HG02678 (cell line): ENCODE data around the gene TRAFD1.

Experiments used
- ATAC-seq: cut with Tn5 transposase; IDR thresholded peaks from one replicate; pipeline ENCODE4 v1.9.1; 2021; ENCODE audit warnings: mild to moderate bottlenecking, moderate library complexity; ENCODE audit not compliant: unreplicated experiment

The TRAFD1 gene

GRCh38 chr12:112112409-112113133 lies 12.8 kb upstream of the TRAFD1 start:
- ATAC-seq: no peak

GRCh38 chr12:112115259-112116045 lies 9.9 kb upstream of the TRAFD1 start:
- no peak for ATAC-seq

DNA sequence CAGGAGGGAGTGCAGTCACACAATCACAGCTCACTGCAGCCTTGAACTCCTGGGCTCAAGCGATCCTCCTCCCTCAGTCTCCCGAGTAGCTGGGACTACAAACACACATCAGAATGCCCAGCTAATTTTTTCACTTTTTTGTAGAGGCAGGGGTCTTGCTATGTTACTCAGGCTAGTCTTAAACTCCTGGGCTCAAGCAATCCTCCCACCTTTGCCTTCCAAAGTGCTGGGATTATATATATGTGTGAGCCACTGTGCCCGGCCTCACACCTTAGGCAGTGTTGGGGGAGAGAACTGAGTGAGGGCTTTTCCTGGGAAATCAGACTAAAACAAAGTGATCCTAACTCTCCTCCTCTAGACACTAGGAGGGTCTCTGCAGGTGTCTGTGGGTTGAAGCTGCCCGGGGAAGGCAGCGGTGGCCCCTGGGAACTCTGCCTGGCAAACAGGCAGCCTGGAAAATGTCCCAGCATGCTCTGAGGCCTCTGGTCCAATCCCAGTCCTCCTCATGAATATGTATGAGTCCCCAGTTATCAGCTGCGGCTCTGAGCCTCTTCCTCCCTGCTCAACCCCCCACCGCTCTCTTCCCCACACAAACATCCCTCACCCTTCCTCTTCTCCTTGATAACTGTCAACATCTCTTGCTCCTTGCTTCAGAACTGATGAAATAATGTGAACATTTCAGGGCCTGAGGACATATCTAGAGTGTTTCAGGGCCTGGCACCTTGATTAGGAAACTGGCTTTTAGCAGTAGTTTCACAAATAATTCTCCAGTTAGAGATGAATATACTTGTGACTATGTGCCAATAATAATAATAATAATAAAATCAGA lies 8.9 kb upstream of the TRAFD1 start:
- ATAC-seq: no peak

GRCh38 chr12:112117685-112118084 lies 7.7 kb upstream of the TRAFD1 start:
- no peak for ATAC-seq

- no peak for ATAC-seq
These were observed 3.4 kb upstream of the TRAFD1 start for GRCh38 chr12:112121780-112122565.

- no peak for ATAC-seq
These were observed 2.3 kb upstream of the TRAFD1 start for GRCh38 chr12:112122823-112123690.

- no peak for ATAC-seq
These were observed 476 bp upstream of the TRAFD1 start for GRCh38 chr12:112124918-112125249.

- no peak for ATAC-seq
These were observed 659 bp downstream of the TRAFD1 start for GRCh38 chr12:112126000-112126438.

GRCh38 chr12:112126911-112127310 lies 1.6 kb downstream of the TRAFD1 start:
- no peak for ATAC-seq

DNA sequence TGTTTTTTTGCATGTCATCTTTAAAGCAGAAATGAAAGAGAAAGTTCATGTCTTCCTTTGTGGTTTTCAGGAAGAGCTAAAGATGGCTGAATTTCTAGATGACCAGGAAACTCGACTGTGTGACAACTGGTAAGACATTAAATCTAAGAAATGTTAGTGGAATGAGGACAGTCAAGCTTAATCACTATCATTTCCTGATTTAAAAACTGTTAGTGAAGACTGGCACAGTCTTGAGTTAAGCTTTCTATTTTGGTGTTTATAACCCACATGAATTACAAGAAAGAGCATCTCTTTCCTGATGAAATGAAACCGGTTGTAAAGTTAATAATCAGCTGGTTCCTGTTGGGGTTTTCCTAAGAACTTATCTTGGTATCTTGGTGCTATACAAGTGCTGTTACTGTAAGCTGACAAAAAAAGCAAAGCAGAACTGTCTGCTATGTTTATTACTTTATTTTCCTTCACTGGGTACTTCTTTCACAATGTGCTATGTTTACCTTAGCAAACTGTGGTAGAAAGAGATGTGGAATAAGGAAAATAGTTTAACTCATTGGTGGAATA lies 5.2 kb downstream of the TRAFD1 start:
- peak; percentile 54 for ATAC-seq

- ATAC-seq: no peak
These were observed 6.3 kb downstream of the TRAFD1 start for GRCh38 chr12:112131686-112132085.

DNA sequence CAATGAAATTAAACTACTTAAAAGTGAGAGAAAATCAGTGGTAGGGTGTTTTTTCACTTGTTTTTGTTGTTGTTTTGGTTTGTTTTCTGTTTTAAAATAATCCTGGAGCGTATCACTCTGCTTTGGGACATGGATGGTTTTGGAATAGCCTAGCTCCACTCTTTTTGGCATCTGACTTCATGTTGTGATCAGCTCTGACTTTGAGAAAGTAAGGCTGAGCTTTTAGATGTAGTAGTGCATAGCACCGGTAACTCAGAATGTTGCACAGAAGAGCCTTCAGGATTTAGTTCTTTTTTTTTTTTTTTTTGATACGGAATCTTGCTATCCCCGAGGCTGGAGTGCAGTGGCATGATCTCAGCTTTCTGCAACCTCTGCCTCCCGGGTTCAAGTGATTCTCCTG lies 8.1 kb downstream of the TRAFD1 start:
- ATAC-seq: no peak

GRCh38 chr12:112134731-112135130 lies 9.4 kb downstream of the TRAFD1 start:
- no peak for ATAC-seq

DNA sequence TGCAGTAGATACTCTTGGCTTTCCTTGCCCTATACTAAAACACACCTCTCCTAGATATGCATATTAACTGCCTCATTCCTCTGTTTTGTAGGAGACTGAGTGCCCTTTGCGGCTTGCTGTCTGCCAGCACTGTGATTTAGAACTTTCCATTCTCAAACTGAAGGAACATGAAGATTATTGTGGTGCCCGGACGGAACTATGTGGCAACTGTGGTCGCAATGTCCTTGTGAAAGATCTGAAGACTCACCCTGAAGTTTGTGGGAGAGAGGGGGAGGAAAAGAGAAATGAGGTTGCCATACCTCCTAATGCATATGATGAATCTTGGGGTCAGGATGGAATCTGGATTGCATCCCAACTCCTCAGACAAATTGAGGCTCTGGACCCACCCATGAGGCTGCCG lies 15.4 kb downstream of the TRAFD1 start:
- ATAC-seq: no peak

DNA sequence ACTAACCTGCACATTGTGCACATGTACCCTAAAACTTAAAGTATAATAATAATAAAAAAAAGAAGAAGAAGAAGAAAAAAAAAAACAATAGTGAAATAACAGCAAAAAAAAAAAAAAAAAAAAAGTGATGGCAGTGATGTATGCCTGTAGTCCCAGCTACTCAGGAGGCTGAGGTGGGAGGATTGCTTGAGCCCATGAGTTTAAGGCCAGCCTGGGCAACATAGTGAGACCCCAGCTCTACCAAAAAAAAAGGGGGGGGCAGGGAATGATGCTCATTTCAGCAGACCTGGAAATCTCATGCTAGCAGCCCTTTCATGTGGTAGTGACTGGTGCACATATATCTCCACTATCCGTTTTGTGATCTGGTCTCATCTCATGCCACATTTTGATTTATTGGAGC lies 20.8 kb downstream of the TRAFD1 start:
- ATAC-seq: no peak

DNA sequence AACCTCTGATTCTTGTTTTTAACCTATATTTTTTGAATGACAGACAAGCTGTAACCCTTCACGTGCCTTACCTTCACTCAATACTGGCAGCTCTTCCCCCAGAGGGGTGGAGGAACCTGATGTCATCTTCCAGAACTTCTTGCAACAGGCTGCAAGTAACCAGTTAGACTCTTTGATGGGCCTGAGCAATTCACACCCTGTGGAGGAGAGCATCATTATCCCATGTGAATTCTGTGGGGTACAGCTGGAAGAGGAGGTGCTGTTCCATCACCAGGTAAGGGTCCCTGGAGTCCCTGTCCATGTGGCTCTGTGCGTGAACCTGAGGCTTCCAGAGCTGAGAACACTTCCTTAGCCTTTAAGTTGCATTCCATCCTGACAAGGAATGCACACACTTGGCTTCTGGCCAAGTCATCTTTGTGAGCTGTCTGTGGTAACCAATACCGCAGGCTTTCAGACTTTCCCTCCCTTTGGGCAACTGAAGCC lies 22.7 kb downstream of the TRAFD1 start:
- no peak for ATAC-seq

DNA sequence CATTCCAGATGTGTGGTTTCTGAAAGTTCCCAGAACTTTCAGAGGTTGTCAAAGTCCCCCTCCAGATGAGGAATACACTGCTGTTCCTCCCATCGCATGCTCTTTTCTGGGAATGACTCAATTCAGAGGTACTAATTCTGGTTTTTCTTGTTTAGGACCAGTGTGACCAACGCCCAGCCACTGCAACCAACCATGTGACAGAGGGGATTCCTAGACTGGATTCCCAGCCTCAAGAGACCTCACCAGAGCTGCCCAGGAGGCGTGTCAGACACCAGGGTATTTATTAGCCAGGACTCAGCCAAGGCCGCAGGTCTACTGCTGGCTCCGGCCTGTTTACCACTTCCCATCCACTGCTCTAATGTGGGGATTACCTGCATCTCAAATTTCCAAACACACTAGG lies 24.2 kb downstream of the TRAFD1 start:
- ATAC-seq: no peak

- ATAC-seq: no peak
These were observed 26.6 kb downstream of the TRAFD1 start for GRCh38 chr12:112151766-112152541.
